T-helper 1 cell treated with Interleukin-12 subunit alpha and Interleukin-12 subunit beta and Interleukin-4 antibody, amounts not matched to agents 30 μg/mL and 1 μg/mL, for 36 hours (primary cell): Measurements from ENCODE around the gene LPP.
"Not testable (repeated sequence)": the region's sequence is repeated elsewhere in the genome, so short reads cannot be mapped to it uniquely, and the experiment has no call there.

ENCODE experiments used
- H3K27ac Mint-ChIP-seq: one replicate; pipeline ENCODE4 v1.8.0; 2021; ENCODE audit warnings: mild to moderate bottlenecking, mixed read lengths
- H3K27me3 Mint-ChIP-seq: one replicate; pipeline ENCODE4 v1.8.0; 2021; ENCODE audit warnings: low read depth, mixed read lengths
- H3K36me3 Mint-ChIP-seq: one replicate; pipeline ENCODE4 v1.8.0; 2021; ENCODE audit warnings: low read depth, mixed read lengths
- H3K4me1 Mint-ChIP-seq: one replicate; pipeline ENCODE4 v1.8.0; 2021; ENCODE audit warnings: low read depth, mixed read lengths
- H3K4me3 Mint-ChIP-seq: one replicate; pipeline ENCODE4 v1.8.0; 2021; ENCODE audit warnings: mild to moderate bottlenecking, moderate library complexity, mixed read lengths
- H3K9me3 Mint-ChIP-seq: one replicate; pipeline ENCODE4 v1.8.0; 2021; ENCODE audit warnings: mixed read lengths

LPP gene

DNA sequence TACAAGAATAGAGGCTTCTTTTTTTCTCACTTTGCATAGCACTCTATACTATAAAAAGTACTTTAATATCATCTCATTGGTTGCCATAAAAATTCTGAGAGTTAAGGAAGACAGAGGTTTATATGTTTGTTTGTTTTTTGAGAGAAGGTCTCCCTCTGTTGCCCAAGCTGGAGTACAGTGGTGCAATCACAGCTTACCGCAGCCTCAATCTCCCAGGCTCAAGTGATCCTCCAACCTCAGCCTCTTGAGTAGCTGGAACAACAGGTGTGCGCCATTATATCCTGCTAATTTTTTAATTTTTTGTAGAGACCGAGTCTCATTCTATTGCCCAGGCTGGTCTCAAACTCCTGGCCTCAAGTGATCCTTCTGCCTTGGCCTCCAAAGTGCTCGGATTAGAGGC, 250.2 kb downstream of the LPP start:
- peaks cover 21% of the 10 kb centered on the region for H3K36me3 Mint-ChIP-seq
- peaks cover 45% of the 10 kb centered on the region for H3K4me1 Mint-ChIP-seq
- H3K4me3 Mint-ChIP-seq, result no peak overlapping the region

GRCh38 chr3:188404701-188405100, 250.7 kb downstream of the LPP start:
- Mint-ChIP-seq H3K4me3 (no peak overlapping the region), H3K27ac (no peak overlapping the region), H3K4me1 (peaks cover 44% of the 10 kb centered on the region), H3K9me3 (no peaks in the 10 kb centered on the region), H3K27me3 (peaks cover 6% of the 10 kb centered on the region), H3K36me3 (peaks cover 21% of the 10 kb centered on the region)

More for the DNA sequence above, 250.2 kb downstream of the LPP start:
- H3K27me3 Mint-ChIP-seq, result peaks cover 6% of the 10 kb centered on the region
- no peak overlapping the region for H3K27ac Mint-ChIP-seq
- H3K9me3 Mint-ChIP-seq, result no peaks in the 10 kb centered on the region

DNA sequence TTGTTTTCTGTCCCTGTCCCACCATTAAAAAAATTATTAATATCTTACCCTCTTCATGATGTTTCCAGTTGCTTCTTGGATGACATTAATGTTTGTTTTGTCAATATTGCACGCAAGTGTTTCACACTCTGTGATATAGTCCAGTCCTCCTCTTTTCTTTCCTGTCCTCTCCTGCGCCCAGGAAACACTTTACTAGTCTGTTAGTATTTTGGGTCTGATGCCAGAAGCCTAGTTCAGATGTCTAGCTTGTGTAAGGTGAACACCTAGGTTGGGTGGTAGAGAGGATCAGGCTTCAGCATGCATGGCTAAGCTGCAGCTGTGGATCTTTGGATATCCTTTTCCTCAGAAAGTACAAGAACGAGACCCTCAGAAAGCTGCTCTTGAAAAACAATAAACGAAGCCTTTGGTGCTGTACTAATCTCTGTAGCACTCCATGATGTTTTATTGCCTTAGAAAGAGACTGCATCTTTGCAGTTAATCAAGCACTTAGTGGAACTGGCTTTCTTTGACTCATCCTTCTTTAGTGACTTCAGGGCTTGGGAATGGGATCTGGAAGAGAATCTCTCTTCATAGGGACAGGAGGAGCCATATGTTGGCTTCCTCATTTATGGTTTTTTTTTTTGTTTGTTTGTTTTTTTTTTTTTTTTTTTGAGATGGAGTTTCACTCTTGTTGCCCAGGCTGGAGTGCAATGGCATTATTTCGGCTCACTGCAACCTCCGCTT, 253.4 kb downstream of the LPP start:
- Mint-ChIP-seq H3K4me1 (peaks cover 26% of the 10 kb centered on the region), H3K27me3 (peaks cover 4% of the 10 kb centered on the region), H3K27ac (no peak overlapping the region), H3K9me3 (no peaks in the 10 kb centered on the region), H3K36me3 (peaks cover 26% of the 10 kb centered on the region), H3K4me3 (no peak overlapping the region)

GRCh38 chr3:188408831-188409230, 254.9 kb downstream of the LPP start:
- H3K27ac Mint-ChIP-seq, result no peak overlapping the region
- H3K27me3 Mint-ChIP-seq, result peaks cover 4% of the 10 kb centered on the region
- H3K4me1 Mint-ChIP-seq, result peaks cover 11% of the 10 kb centered on the region
- no peaks in the 10 kb centered on the region for H3K9me3 Mint-ChIP-seq
- H3K4me3 Mint-ChIP-seq, result no peak overlapping the region
- H3K36me3 Mint-ChIP-seq, result peaks cover 26% of the 10 kb centered on the region

GRCh38 chr3:188411750-188412149, 257.8 kb downstream of the LPP start:
- Mint-ChIP-seq H3K4me3 (no peak overlapping the region), H3K27me3 (no peaks in the 10 kb centered on the region), H3K4me1 (peaks cover 2% of the 10 kb centered on the region), H3K36me3 (peaks cover 16% of the 10 kb centered on the region), H3K9me3 (no peaks in the 10 kb centered on the region), H3K27ac (no peak overlapping the region)

- Mint-ChIP-seq H3K36me3 (peaks cover 4% of the 10 kb centered on the region), H3K4me1 (peaks cover 21% of the 10 kb centered on the region), H3K4me3 (no peak overlapping the region)
Measured at GRCh38 chr3:188415196-188415595, 261.2 kb downstream of the LPP start.

GRCh38 chr3:188416041-188416440, 262.1 kb downstream of the LPP start:
- Mint-ChIP-seq H3K36me3 (peaks cover 3% of the 10 kb centered on the region), H3K27ac (no peak overlapping the region), H3K9me3 (no peaks in the 10 kb centered on the region), H3K4me3 (no peak overlapping the region), H3K4me1 (peaks cover 21% of the 10 kb centered on the region), H3K27me3 (no peaks in the 10 kb centered on the region)

More at GRCh38 chr3:188415196-188415595, 261.2 kb downstream of the LPP start:
- Mint-ChIP-seq H3K27me3 (no peaks in the 10 kb centered on the region), H3K27ac (no peak overlapping the region), H3K9me3 (no peaks in the 10 kb centered on the region)

GRCh38 chr3:188417271-188417696, 263.3 kb downstream of the LPP start:
- Mint-ChIP-seq H3K4me1 (peaks cover 26% of the 10 kb centered on the region), H3K36me3 (peaks cover 1% of the 10 kb centered on the region), H3K4me3 (no peak overlapping the region), H3K9me3 (peaks cover 5% of the 10 kb centered on the region), H3K27ac (no peak overlapping the region), H3K27me3 (no peaks in the 10 kb centered on the region)

GRCh38 chr3:188417766-188418165, 263.8 kb downstream of the LPP start:
- peaks cover 1% of the 10 kb centered on the region for H3K36me3 Mint-ChIP-seq
- H3K27me3 Mint-ChIP-seq, result no peaks in the 10 kb centered on the region
- H3K27ac Mint-ChIP-seq, result no peak overlapping the region
- peaks cover 26% of the 10 kb centered on the region for H3K4me1 Mint-ChIP-seq
- H3K9me3 Mint-ChIP-seq, result peaks cover 5% of the 10 kb centered on the region
- no peak overlapping the region for H3K4me3 Mint-ChIP-seq

DNA sequence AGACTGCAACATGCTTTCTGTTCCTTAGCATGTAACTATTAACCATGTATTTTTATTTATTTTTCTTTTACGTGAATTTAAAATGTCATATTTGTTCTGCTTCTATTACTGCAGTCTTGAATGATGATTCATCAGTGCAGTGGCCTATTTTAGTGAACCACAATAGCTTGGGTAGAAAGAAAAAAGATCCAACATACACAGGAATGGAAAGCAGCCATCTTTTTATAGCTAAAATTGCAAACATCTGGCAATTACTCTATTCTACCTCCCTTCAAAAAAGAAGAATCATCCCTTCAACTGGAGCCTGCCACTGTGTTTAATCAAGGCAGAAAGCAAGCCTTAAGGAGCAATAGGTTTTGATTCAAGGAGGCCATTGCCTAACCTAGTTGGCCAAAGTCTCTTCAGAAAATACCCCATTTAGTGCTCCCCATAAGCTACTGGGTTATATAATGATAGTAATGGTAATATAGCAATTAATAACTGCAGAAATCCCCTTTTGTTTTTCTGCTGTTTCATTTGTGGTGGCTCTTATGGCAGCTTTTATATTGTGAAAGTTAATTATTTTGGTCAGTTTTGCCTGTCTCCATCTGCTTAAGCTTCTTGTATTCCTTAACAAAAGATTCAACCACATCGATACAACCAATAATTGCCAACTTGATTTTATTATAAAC, 267.3 kb downstream of the LPP start:
- Mint-ChIP-seq H3K9me3 (peaks cover 27% of the 10 kb centered on the region), H3K36me3 (peaks cover 21% of the 10 kb centered on the region), H3K27ac (no peak overlapping the region), H3K4me1 (peaks cover 24% of the 10 kb centered on the region), H3K27me3 (no peaks in the 10 kb centered on the region), H3K4me3 (no peak overlapping the region)

DNA sequence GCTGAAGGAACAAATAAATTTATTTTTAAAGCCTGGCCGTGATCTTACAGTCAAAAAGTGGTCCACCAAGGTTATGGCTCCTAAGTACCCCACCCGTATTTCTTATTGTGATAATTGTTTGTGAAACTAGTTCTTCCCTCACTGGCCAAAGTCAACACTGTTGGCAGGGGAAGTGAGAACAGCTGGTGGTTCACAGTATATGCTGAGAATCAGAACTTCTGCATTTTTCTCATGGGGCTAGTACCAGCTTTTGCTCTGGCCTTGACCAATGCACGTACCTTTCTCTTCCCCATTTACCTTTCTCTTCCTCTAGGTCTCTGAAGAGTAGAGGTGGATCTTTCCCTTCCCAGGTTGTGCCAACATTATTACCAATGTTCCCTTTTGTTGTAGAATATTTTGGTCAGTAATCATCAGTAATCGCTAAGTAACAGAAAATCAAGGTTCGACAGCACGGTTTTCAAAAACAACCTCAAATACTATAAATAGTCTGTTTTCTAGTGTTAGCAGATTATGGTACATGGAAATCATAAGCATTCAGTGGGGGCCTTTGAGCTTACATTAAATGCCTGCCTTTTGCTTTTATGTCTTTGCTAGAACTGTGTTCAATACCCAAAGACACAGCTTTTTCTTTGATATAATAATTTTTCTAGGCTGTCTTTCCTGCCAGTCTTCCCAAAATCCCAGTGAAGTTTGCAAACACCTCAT, 268.0 kb downstream of the LPP start:
- peaks cover 21% of the 10 kb centered on the region for H3K4me1 Mint-ChIP-seq

DNA sequence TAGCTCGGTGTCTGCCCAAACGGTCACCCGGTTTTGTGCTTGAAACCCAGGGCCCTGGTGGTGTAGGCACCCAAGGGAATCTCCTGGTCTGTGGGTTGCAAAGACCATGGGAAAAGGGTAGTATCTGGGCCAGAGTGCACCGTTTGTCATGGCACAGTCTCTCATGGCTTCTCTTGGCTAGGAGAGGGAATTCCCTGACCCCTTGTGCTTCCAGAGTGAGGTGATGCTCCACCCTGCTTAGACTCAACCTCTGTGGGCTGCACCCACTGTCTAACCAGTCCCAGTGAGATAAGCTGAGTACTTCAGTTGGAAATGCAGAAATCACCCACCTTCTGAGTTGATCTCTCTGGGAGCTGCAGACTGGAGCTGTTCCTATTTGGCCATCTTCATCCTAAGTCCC, 274.0 kb downstream of the LPP start:
- H3K36me3 Mint-ChIP-seq, result peaks cover 37% of the 10 kb centered on the region
- H3K4me1 Mint-ChIP-seq, result peaks cover 16% of the 10 kb centered on the region
- not testable (repeated sequence) for H3K27me3 Mint-ChIP-seq, H3K27ac Mint-ChIP-seq, H3K4me3 Mint-ChIP-seq
- peaks cover 30% of the 10 kb centered on the region for H3K9me3 Mint-ChIP-seq

More for the DNA sequence above, 268.0 kb downstream of the LPP start:
- peaks cover 24% of the 10 kb centered on the region for H3K36me3 Mint-ChIP-seq
- peaks cover 31% of the 10 kb centered on the region for H3K9me3 Mint-ChIP-seq
- H3K4me3 Mint-ChIP-seq, result no peak overlapping the region
- no peaks in the 10 kb centered on the region for H3K27me3 Mint-ChIP-seq
- H3K27ac Mint-ChIP-seq, result no peak overlapping the region

DNA sequence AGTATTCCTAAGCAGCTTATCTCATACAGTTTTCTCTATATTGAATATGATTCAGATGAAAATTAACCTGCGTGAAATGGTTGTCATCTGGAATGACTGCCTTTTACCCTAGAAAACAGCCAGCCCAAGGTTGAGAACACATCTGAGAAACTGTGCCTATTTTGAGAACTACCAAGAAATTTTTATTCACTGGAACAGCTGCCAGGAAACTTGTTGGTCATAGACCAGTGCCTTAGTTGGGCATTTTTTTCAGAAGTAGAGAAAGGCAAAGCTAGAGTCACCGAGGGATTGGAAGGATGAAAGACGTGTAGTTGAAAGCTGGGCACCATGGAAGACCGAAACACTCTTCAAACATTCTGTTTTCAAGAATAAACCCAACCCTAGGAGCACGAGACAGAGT, 277.1 kb downstream of the LPP start:
- no peak overlapping the region for H3K4me3 Mint-ChIP-seq
- H3K27ac Mint-ChIP-seq, result no peak overlapping the region
- peaks cover 11% of the 10 kb centered on the region for H3K9me3 Mint-ChIP-seq
- H3K36me3 Mint-ChIP-seq, result peaks cover 28% of the 10 kb centered on the region
- H3K27me3 Mint-ChIP-seq, result no peaks in the 10 kb centered on the region
- H3K4me1 Mint-ChIP-seq, result peaks cover 27% of the 10 kb centered on the region

DNA sequence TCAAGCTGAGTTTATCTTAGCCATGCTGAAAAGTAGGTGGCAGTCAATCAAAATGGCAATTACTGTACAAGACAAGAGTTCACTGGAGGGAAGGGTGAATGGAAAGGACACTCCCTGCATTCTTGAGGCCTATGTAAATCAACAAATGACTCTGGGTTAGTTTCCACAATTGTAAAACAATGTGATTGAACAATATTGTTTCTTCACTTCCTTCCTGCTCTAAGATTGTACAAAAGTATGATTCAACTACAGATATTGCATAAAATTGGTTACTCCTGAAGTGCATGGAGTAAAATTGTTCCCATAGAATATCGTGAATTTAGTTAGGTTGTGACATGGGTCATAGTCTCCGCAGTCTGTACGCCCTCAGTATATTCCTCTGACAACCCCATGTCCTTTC, 277.6 kb downstream of the LPP start:
- Mint-ChIP-seq H3K36me3 (peaks cover 26% of the 10 kb centered on the region), H3K9me3 (peaks cover 7% of the 10 kb centered on the region), H3K27me3 (no peaks in the 10 kb centered on the region), H3K4me3 (no peak overlapping the region), H3K27ac (no peak overlapping the region), H3K4me1 (peaks cover 28% of the 10 kb centered on the region)
